ENCODE data around the gene CACNA1S. TPM values are rescaled to one million over a fixed set of nuclear protein-coding genes. Genes with fewer than 3 reads are reported as not detected.

CACNA1S gene
- total and polyA plus RNA-seq, 2 of the 4 experiments (the other 2 are of a cell fraction): not detected

DNA sequence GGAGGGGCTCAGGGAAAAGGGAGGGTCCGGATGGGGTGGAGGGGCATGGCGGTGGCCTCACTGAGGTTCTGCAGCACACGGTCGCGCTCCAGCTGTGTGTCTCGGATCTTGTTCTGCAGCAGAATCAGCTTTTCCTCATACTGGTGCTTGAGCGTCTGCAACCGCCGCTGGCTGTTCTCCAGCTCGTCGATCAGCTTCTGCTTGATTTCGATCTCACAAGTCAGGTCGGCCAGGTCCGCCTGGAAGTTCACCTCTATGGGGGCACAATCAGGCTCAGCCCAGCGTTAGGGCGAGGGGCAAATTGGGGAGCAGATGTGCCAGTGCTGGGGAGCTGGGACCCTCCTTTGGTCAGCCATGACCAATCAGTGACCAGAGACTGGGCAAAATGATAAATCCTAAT lies 113.9 kb downstream of the CACNA1S start:
- no peak overlapping the region for H3K14ac ChIP-seq (replicated peaks; ENCODE audit: low read depth, low read length)
- no peaks in the 10 kb centered on the region for H3K4me1 ChIP-seq (ENCODE audit: control insufficient read depth, insufficient read depth, low read length)
- ATAC-seq (ENCODE audit: low read depth): no peak
- DNase-seq: no peak
- no peaks in the 10 kb centered on the region for H3K9me1 ChIP-seq (ENCODE audit: insufficient read depth, low read length)
- BruUV-seq (replicated peaks): no TSS peak
- no peak overlapping the region for H4K5ac ChIP-seq (ENCODE audit: low read depth, low read length)
- dilution Hi-C loops (cut with HindIII; ENCODE audit: low sequenced_read_pairs, unreplicated experiment) (no loop called here), in situ Hi-C loops (cut with MboI; ENCODE audit: low sequenced_read_pairs) (no loop called here), intact Hi-C loops (cut with micrococcal nuclease) (no loop called here)
- H2BK20ac ChIP-seq (ENCODE audit: low read depth, low read length): no peak overlapping the region
- H4K91ac ChIP-seq (ENCODE audit: insufficient read depth, low read depth, low read length): no peak overlapping the region
- no peak overlapping the region for H2AFZ ChIP-seq (replicated peaks; ENCODE audit: low read length, poor library complexity)
- H3K79me1 ChIP-seq (ENCODE audit: low read depth in 1 of 2, low read length in 2 of 2): no peaks in the 10 kb centered on the region
- H3K27ac ChIP-seq (ENCODE audit: insufficient read depth, low read length): no peak overlapping the region
- ChIA-PET CTCF (no interaction called here), POLR2A (ENCODE audit: unreplicated experiment) (no interaction called here)
- no peak overlapping the region for H3K4ac ChIP-seq (ENCODE audit: low read depth, low read length)
- no peak overlapping the region for H3K9ac ChIP-seq (ENCODE audit: low read depth, low read length)
- H2BK15ac ChIP-seq (ENCODE audit: low read depth, low read length): no peak overlapping the region
- H4K8ac ChIP-seq (ENCODE audit: low read depth in 2 of 2, low read length in 2 of 2): no peak overlapping the region
- no peak overlapping the region for H3K18ac ChIP-seq (ENCODE audit: low read depth, low read length)
- H3K9me3 ChIP-seq (ENCODE audit: control insufficient read depth, insufficient read depth, low read length): no peaks in the 10 kb centered on the region
- TF ChIP-seq RAD21 (IDR thresholded peaks at IDR 0.05; ENCODE audit: low read length) (no peak), CTCF (conservative IDR thresholded peaks at IDR 0.05; ENCODE audit: low read depth, low read length) (no peak), USF2 (IDR thresholded peaks at IDR 0.05; ENCODE audit: low read depth, low read length) (no peak), SMC3 (IDR thresholded peaks at IDR 0.05; ENCODE audit: low read depth, low read length) (no peak), NFE2L2 (IDR thresholded peaks at IDR 0.05; ENCODE audit: low read depth, low read length) (no peak), CEBPB (IDR thresholded peaks at IDR 0.05; ENCODE audit: low read depth, low read length) (no peak), RFX5 (IDR thresholded peaks at IDR 0.05; ENCODE audit: low read depth, low read length) (no peak), RCOR1 (IDR thresholded peaks at IDR 0.05; ENCODE audit: insufficient replicate concordance, low read length) (no peak), MXI1 (IDR thresholded peaks at IDR 0.05; ENCODE audit: borderline replicate concordance, low read depth, low read length) (no peak), BHLHE40 (IDR thresholded peaks at IDR 0.05; ENCODE audit: low read depth, low read length) (no peak), FOS (IDR thresholded peaks at IDR 0.05; ENCODE audit: low read depth, low read length) (no peak), POLR2A (IDR thresholded peaks at IDR 0.05; ENCODE audit: low read depth, low read length) (no peak)
- TF ChIP-seq, protein P1, sequence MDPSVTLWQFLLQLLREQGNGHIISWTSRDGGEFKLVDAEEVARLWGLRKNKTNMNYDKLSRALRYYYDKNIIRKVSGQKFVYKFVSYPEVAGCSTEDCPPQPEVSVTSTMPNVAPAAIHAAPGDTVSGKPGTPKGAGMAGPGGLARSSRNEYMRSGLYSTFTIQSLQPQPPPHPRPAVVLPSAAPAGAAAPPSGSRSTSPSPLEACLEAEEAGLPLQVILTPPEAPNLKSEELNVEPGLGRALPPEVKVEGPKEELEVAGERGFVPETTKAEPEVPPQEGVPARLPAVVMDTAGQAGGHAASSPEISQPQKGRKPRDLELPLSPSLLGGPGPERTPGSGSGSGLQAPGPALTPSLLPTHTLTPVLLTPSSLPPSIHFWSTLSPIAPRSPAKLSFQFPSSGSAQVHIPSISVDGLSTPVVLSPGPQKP (IDR thresholded peaks at IDR 0.05; ENCODE audit: borderline replicate concordance, low read depth, low read length): no peak
- H3K4me3 ChIP-seq (ENCODE audit: insufficient read depth, low read depth, low read length): no peak overlapping the region
- no peak overlapping the region for H3K23ac ChIP-seq (ENCODE audit: low read depth, low read length)
- H2AK9ac ChIP-seq (replicated peaks; ENCODE audit: low read depth, low read length, poor library complexity): no peak overlapping the region
- H2BK120ac ChIP-seq (ENCODE audit: low read depth, low read length): no peak overlapping the region
- no peak overlapping the region for H3K56ac ChIP-seq (ENCODE audit: extremely low read depth, insufficient read depth, low read length)
- WGBS, 2 experiments (ENCODE audit: extremely low coverage in 2 of 2, insufficient read length in 1 of 2): 87% methylated on average over 11 of the region's 16 CpGs; no CpG with 5 or more reads in 1 of the 2 experiments
- H3K27me3 ChIP-seq (ENCODE audit: control insufficient read depth, insufficient read depth, low read length): peaks cover 9% of the 10 kb centered on the region; the same call in 1 of the 2 replicates
- no peak overlapping the region for H2BK5ac ChIP-seq (ENCODE audit: low read depth, low read length, poor library complexity, severe bottlenecking)
- no peak overlapping the region for H2AK5ac ChIP-seq (ENCODE audit: low read depth, low read length)
- no peak overlapping the region for H3K4me2 ChIP-seq (ENCODE audit: low read depth, low read length)
- no peaks in the 10 kb centered on the region for H4K20me1 ChIP-seq (ENCODE audit: insufficient read depth, low read length)
- no peaks in the 10 kb centered on the region for H3K36me3 ChIP-seq (ENCODE audit: control insufficient read depth, insufficient read depth, low read length)

All from IMR-90 (cell line).